ENCODE results near the gene ZKSCAN4. TPM values are rescaled to one million over a fixed set of nuclear protein-coding genes. Genes with fewer than 3 reads are reported as not detected.

Gene ZKSCAN4
- total RNA-seq, 4 donors from 2014 or later = 1.5 to 15.6 (median 4.7) TPM

- Histone ChIP-seq H3K4me3 (peak within 1 kb of the TSS; percentile 54 to 60), H3K4me1 (no peaks in the 10 kb centered on the region), H3K27ac (peak within 1 kb of the TSS; percentile 27 to 36), H3K36me3 (no peaks in the 10 kb centered on the region), H3K27me3 (no peaks in the 10 kb centered on the region), H3K9me3 (no peaks in the 10 kb centered on the region)
- TF ChIP-seq, protein P1, sequence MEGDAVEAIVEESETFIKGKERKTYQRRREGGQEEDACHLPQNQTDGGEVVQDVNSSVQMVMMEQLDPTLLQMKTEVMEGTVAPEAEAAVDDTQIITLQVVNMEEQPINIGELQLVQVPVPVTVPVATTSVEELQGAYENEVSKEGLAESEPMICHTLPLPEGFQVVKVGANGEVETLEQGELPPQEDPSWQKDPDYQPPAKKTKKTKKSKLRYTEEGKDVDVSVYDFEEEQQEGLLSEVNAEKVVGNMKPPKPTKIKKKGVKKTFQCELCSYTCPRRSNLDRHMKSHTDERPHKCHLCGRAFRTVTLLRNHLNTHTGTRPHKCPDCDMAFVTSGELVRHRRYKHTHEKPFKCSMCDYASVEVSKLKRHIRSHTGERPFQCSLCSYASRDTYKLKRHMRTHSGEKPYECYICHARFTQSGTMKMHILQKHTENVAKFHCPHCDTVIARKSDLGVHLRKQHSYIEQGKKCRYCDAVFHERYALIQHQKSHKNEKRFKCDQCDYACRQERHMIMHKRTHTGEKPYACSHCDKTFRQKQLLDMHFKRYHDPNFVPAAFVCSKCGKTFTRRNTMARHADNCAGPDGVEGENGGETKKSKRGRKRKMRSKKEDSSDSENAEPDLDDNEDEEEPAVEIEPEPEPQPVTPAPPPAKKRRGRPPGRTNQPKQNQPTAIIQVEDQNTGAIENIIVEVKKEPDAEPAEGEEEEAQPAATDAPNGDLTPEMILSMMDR (IDR thresholded peaks at IDR 0.05) = no peak
- no peak for TF ChIP-seq POLR2A (IDR thresholded peaks at IDR 0.05)
- intact Hi-C loops (cut with DNase I; ENCODE audit: low total_unique reads) = no loop called here
- DNase-seq = peak; percentile 49 to 67
These were observed 29.4 kb upstream of the ZKSCAN4 start, which contains the start of gene PGBD1 for GRCh38 chr6:28281288-28282064. PGBD1 (plus strand) TSS chr6:28281572; CDS start chr6:28283814, 2,242 bp downstream.

DNA sequence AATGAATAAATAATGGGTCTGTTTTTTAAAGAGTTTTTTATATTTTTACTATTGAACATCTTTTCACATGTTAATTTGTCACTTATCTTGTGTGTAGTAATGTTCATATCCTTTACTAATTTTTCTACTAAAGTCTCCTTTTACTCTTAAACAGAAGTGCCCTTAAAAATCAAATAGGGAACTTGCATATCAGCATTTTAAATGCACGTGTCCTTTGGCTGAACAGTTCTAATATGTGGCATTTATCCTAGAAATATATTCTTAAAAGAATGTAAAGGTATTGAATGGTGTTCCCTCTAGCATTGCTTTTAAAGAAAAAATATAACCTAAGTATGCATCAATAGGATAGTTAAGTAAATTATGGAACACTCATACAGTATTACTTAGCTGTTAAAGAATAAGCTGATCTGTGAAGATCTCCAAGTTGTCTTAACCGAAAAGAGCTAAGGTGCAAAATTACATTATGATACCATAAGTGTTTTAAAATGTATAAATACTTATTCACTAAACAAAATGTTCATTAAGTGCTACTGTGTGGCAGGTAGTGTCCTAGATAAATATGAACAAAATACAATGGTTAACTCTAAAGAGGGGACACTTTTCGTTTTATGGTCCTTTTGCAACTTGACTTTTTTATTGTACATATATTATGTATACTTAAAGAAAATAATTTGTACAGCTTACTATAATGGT, 28.7 kb upstream of the ZKSCAN4 start:
- intact Hi-C loops (cut with DNase I; ENCODE audit: low total_unique reads) = no loop called here
- Histone ChIP-seq H3K4me3 (peak overlapping the region; percentile 54 to 60), H3K27ac (peak overlapping the region in 1 of 2 donors; percentile 36), H3K4me1 (no peaks in the 10 kb centered on the region), H3K27me3 (no peaks in the 10 kb centered on the region), H3K36me3 (no peaks in the 10 kb centered on the region), H3K9me3 (no peaks in the 10 kb centered on the region)
- DNase-seq = no peak
- no peak for TF ChIP-seq POLR2A (IDR thresholded peaks at IDR 0.05)
- TF ChIP-seq, protein P1 (IDR thresholded peaks at IDR 0.05) = no peak

DNA sequence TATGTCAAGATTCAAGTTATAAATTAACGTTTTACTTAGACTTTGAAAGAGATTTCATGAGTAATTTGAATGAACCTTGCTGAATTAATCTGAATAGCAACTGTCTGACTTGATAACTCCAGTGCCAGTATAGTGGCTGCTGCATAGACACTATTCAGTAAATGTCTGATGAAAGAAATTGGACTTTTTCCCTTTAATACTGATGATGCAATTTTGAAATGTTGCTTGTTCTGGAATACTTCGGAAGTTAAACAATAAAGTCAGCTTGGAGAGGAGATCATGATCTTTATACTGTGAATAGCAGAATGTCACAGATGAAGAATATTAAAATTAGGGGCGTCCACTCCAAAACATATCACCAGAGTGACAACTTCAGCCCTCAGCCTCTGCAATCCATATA, 25.7 kb upstream of the ZKSCAN4 start:
- no peak for TF ChIP-seq POLR2A (IDR thresholded peaks at IDR 0.05)
- TF ChIP-seq, protein P1 (IDR thresholded peaks at IDR 0.05) = no peak
- no peak for DNase-seq
- Histone ChIP-seq H3K27me3 (no peaks in the 10 kb centered on the region), H3K9me3 (no peaks in the 10 kb centered on the region), H3K4me1 (no peaks in the 10 kb centered on the region), H3K27ac (no peak overlapping the region), H3K36me3 (peaks cover 0 to 3% of the 10 kb centered on the region in 2 donors), H3K4me3 (no peak overlapping the region)
- intact Hi-C loops (cut with DNase I; ENCODE audit: low total_unique reads) = loop anchor here (10.0 kb wide), 1 partner anchor 47 kb away; no protein-coding TSS in a partner anchor

DNA sequence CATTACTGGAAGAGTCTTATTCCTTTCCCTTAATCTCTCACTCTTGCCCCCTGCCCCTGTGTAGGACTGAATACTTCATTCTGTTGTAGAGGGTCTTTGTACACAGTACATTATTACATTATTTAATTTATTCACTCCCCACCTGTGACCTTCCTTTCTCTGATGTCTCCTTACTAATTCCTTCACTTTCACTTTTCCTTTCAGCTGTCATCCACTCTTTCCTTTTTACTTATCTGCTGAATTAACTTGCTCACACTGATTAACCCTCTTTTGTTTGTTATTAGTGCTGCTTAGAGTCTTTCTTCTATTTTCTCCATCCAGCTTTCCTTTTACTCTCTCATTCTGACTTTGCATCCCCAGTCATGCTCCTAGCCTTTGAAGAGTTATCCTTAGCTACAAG, 22.8 kb upstream of the ZKSCAN4 start:
- Histone ChIP-seq H3K27ac (no peak overlapping the region), H3K27me3 (no peaks in the 10 kb centered on the region), H3K36me3 (peaks cover 0 to 3% of the 10 kb centered on the region in 2 donors), H3K4me1 (no peaks in the 10 kb centered on the region), H3K4me3 (no peak overlapping the region), H3K9me3 (no peaks in the 10 kb centered on the region)
- no peak for TF ChIP-seq POLR2A (IDR thresholded peaks at IDR 0.05)
- TF ChIP-seq, protein P1 (IDR thresholded peaks at IDR 0.05) = no peak
- no peak for DNase-seq
- intact Hi-C loops (cut with DNase I; ENCODE audit: low total_unique reads) = loop anchor here (10.0 kb wide), 1 partner anchor 50 kb away; no protein-coding TSS in a partner anchor

DNA sequence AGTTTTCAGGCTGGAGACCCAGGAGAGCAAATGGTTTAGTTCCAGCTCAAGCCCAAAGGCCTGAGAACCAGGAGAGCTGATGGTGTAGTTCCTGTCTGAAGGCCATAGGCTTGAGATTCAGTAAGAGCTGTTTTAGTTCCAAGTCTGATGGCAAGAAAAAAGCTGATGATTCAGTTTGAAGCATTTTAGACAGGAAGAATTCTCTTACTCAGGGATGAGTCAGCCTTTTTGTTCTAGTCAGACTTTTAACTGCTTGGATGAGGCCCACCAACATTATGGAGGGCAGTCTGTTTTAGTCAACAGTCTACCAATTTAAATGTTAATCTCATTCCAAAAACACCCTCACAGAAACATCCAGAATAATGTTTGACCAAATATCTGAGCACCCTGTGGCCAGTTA, 17.4 kb upstream of the ZKSCAN4 start:
- DNase-seq = no peak
- intact Hi-C loops (cut with DNase I; ENCODE audit: low total_unique reads) = no loop called here
- Histone ChIP-seq H3K4me3 (no peak overlapping the region), H3K9me3 (no peaks in the 10 kb centered on the region), H3K4me1 (no peaks in the 10 kb centered on the region), H3K27ac (no peak overlapping the region), H3K27me3 (no peaks in the 10 kb centered on the region), H3K36me3 (peaks cover 0 to 3% of the 10 kb centered on the region in 2 donors)
- TF ChIP-seq POLR2A (IDR thresholded peaks at IDR 0.05) = no peak
- TF ChIP-seq, protein P1 (IDR thresholded peaks at IDR 0.05) = no peak
